Measurements from ENCODE around the gene C19orf85.
"Not testable (repeated sequence)": the region's sequence is repeated elsewhere in the genome, so short reads cannot be mapped to it uniquely, and the experiment has no call there.

C19orf85 gene

DNA sequence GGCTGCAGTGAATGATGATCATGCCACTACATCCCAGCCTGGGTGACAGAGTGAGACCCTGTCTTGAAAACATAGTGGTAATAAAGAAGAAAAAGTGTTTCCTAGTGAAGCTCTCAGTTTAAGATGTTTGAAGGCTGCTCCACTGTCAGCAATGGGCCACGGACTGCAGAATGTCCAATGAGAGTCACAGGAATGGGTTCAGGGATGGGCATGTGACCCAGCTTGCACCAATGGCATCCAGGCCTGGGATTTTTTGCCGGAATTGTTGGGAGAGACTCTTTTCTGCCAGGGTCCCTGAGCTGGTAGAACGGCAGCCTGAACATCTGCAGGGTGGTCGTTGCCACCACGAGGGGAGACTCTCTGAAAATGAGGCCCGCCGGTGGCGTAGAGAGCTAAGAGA lies 27.7 kb downstream of the C19orf85 start:
- peak; percentile 43 for DNase-seq

- no peak for DNase-seq
Measured at GRCh38 chr19:55435020-55435419, 29.5 kb downstream of the C19orf85 start.

- DNase-seq, result no peak
Measured at GRCh38 chr19:55434356-55434919, 30.1 kb downstream of the C19orf85 start.

DNA sequence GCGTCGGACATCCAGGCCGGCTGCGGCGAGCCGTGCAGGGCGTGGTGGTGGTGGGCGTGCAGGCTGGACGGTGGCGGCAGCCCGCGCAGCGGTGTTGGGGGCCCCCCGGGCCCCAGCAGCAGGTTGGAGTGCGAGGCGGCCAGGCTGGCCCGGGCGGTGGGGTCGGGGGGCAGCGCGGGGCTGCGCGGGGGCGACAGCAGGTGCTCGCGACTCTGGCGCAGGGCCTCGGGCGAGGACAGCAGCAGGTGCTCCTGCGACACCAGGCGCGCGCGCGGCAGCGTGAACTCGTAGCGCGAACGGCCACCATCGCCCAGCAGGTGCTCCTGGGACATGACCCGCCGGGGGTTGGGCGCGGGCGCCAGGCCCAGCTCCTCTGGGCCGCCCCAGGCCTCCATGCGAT lies 31.3 kb downstream of the C19orf85 start:
- no peak for DNase-seq

GRCh38 chr19:55432241-55432959 lies 32.2 kb downstream of the C19orf85 start:
- no peak for DNase-seq

DNA sequence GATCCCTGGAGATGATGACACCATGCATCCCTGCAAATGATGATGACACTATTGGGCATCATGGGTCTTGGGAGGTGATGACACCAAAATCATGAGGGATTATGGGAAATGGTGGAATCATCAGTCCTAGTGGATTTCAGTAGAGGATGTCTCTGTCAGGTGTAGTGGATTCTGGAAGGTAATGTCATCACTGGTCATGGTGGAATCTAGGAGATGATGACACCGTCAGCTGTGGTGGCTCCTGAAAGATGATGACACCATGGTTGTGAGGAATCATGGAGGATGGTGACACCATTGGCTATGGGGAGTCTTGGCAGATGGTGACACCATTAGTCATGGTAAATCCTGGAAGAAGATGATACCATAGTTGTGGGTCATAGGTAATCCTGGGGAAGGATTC lies 33.4 kb downstream of the C19orf85 start:
- no peak for DNase-seq

DNA sequence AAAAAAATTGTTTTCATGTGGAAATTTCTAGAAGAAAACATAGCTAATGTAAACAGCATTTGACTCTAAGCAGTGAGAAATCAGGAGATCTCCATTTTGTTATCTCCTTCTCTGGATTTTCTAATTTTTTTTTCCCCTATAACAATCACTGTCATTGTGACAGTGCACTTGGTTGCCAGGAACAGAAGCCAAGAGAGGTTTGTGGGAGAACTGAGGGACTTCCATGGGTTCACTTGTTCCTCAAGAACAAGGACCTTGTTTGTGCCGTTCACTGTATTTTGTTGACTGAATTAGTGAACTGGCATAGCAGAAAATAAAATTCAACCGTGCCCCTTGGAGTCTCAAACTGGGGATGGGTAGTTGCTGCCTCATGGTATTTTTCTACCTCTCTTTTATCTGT lies 38.5 kb downstream of the C19orf85 start:
- DNase-seq, result no peak

GRCh38 chr19:55424518-55424917 lies 40.0 kb downstream of the C19orf85 start:
- no peak for DNase-seq

DNA sequence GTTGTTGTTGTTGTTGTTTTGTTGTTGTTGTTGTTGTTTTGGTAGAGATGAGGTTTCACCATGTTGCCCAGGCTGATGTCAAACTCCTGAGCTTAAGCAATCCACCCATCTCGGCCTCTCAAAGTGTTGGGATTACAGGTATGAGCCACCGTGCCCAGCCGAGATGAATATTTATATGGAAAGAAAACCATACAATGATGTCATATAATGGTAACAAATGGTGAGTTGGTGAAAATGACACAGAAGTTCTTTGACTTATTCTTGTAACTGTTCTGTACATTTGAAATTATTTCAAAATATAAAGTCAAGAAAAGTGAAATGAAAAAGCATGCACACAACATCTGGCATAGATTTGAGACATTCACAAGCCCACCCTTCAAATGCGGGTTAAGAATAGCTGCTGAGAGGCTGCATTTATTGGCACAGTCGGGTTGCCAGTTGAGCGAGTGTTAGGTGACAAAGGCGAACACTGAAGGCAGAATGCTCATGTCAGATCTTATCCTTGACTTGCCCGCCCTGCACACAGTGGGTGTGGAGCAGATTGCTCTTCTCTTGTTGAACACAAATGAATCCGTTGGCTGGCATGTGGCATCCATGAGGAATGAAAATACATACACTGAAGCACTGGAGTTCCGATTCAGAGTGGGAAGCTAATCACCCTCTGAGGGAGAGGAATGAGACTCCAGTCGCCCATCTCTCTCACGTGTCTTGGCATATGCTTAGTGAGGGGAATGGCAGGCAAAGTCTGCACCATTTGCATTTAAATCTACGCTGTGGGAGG lies 41.1 kb downstream of the C19orf85 start:
- no peak for DNase-seq

DNA sequence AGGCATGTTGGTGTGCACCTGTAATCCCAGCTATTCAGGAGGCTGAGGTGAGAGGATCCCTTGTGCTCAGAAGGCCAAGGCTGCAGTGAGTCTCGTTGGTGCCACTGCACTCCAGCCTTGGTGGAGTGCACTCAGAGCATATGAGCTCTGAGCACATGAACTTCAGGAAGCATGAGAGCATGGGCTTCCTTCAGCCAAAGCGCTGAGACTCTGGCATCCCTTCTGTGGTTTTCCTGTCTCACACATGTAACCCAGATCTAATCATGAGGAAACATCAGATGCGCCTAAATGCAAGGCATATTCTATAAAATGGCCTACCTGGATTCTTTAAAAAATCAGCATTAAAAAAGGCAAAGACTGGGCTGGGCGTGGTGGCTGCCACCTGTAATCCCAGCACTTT lies 43.3 kb downstream of the C19orf85 start:
- DNase-seq, result not testable (repeated sequence)

GRCh38 chr19:55419624-55420236 lies 44.8 kb downstream of the C19orf85 start:
- no peak for DNase-seq

GRCh38 chr19:55419103-55419502 lies 45.4 kb downstream of the C19orf85 start:
- no peak for DNase-seq

DNA sequence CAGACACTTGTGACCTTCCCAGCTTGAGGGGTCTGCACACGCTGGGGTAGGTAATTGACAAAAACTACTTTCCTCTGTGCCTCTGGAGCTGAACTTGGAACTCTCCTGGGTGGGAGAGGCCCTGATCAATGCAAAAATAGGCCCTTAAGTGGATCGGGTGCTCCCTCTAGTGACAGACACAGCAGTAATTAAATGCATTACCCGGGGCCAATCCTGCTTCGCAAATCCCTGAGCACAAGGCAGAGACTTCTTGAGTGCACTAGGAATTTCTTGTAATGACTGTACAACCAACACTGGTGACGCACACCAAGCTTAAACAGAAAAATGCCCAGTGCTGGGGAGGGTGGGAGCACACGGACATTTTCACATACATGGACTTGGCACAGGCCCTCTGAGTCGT lies 46.4 kb downstream of the C19orf85 start:
- DNase-seq, result peak; percentile 50

Measured in NCI-H774 (cell line).